ENCODE measurements around the gene SVOPL. TPM values are rescaled to one million over a fixed set of nuclear protein-coding genes. Genes with fewer than 3 reads are reported as not detected.

SVOPL gene
- total RNA-seq, 1 donor from 2014 or later, result not detected

- no peak for DNase-seq (ENCODE audit: extremely low spot score in 2 of 2)
- Histone ChIP-seq H3K9me3 (peaks cover 7% of the 10 kb centered on the region), H3K4me3 (no peak overlapping the region), H3K36me3 (peaks cover 0 to 71% of the 10 kb centered on the region in 2 donors), H3K4me1 (no peaks in the 10 kb centered on the region), H3K27me3 (no peaks in the 10 kb centered on the region), H3K27ac (no peak overlapping the region)
- intact Hi-C loops (cut with DNase I), result no loop called here
- TF ChIP-seq POLR2A (IDR thresholded peaks at IDR 0.05) (no peak), CTCF (IDR thresholded peaks at IDR 0.05) (no peak), POLR2AphosphoS5 (IDR thresholded peaks at IDR 0.05; ENCODE audit: insufficient read depth in 1 of 2, low read depth in 1 of 2) (no peak)
Observed at GRCh38 chr7:138570715-138571114, 130.4 kb downstream of the SVOPL start.

GRCh38 chr7:138569418-138569817 is 131.7 kb downstream of the SVOPL start:
- TF ChIP-seq POLR2A (IDR thresholded peaks at IDR 0.05) (no peak), CTCF (IDR thresholded peaks at IDR 0.05) (no peak), POLR2AphosphoS5 (IDR thresholded peaks at IDR 0.05; ENCODE audit: insufficient read depth in 1 of 2, low read depth in 1 of 2) (no peak)
- Histone ChIP-seq H3K4me3 (no peak overlapping the region), H3K9me3 (peaks cover 17% of the 10 kb centered on the region), H3K27ac (no peak overlapping the region), H3K27me3 (no peaks in the 10 kb centered on the region), H3K4me1 (no peaks in the 10 kb centered on the region), H3K36me3 (peaks cover 0 to 78% of the 10 kb centered on the region in 2 donors)
- intact Hi-C loops (cut with DNase I), result no loop called here
- no peak for DNase-seq (ENCODE audit: extremely low spot score in 2 of 2)

- no peak for DNase-seq (ENCODE audit: extremely low spot score in 2 of 2)
- Histone ChIP-seq H3K27ac (no peak overlapping the region), H3K4me1 (no peaks in the 10 kb centered on the region), H3K36me3 (peaks cover 0 to 84% of the 10 kb centered on the region in 2 donors), H3K27me3 (no peaks in the 10 kb centered on the region), H3K9me3 (peaks cover 23% of the 10 kb centered on the region), H3K4me3 (no peak overlapping the region)
- TF ChIP-seq POLR2A (IDR thresholded peaks at IDR 0.05) (no peak), CTCF (IDR thresholded peaks at IDR 0.05) (no peak), POLR2AphosphoS5 (IDR thresholded peaks at IDR 0.05; ENCODE audit: insufficient read depth in 1 of 2, low read depth in 1 of 2) (no peak)
- intact Hi-C loops (cut with DNase I), result no loop called here
Observed at GRCh38 chr7:138568655-138569054, 132.5 kb downstream of the SVOPL start.

GRCh38 chr7:138565451-138566114 is 135.6 kb downstream of the SVOPL start:
- no peak overlapping the region for H3K27ac ChIP-seq
- no peaks in the 10 kb centered on the region for H3K27me3 ChIP-seq
- peaks cover 23% of the 10 kb centered on the region for H3K9me3 ChIP-seq
- DNase-seq (ENCODE audit: extremely low spot score in 2 of 2), result no peak
- no peak overlapping the region for H3K4me3 ChIP-seq
- no peak for TF ChIP-seq POLR2A (IDR thresholded peaks at IDR 0.05)
- TF ChIP-seq CTCF (IDR thresholded peaks at IDR 0.05), result no peak
- no peak for TF ChIP-seq POLR2AphosphoS5 (IDR thresholded peaks at IDR 0.05; ENCODE audit: insufficient read depth in 1 of 2, low read depth in 1 of 2)
- intact Hi-C loops (cut with DNase I), result no loop called here
- no peaks in the 10 kb centered on the region for H3K4me1 ChIP-seq
- H3K36me3 ChIP-seq, result peaks cover 0 to 92% of the 10 kb centered on the region in 2 donors

- no peak for TF ChIP-seq POLR2AphosphoS5 (IDR thresholded peaks at IDR 0.05; ENCODE audit: insufficient read depth in 1 of 2, low read depth in 1 of 2)
- TF ChIP-seq CTCF (IDR thresholded peaks at IDR 0.05), result no peak
- no peak for TF ChIP-seq POLR2A (IDR thresholded peaks at IDR 0.05)
- Histone ChIP-seq H3K36me3 (peaks cover 0 to 95% of the 10 kb centered on the region in 2 donors), H3K27ac (no peak overlapping the region), H3K27me3 (no peaks in the 10 kb centered on the region), H3K4me1 (no peaks in the 10 kb centered on the region), H3K9me3 (peaks cover 23% of the 10 kb centered on the region), H3K4me3 (no peak overlapping the region)
- intact Hi-C loops (cut with DNase I), result no loop called here
- no peak for DNase-seq (ENCODE audit: extremely low spot score in 2 of 2)
Observed at GRCh38 chr7:138565071-138565450, 136.1 kb downstream of the SVOPL start.
